Keratinocyte (primary cell): ENCODE measurements around the gene TMA7. TPM values are rescaled to one million over a fixed set of nuclear protein-coding genes. Genes with fewer than 3 reads are reported as not detected.
A peak's percentile ranks its signal among the peaks of the same experiment; 100 is the strongest.

ENCODE experiments used
- DNase-seq: peaks from one replicate; pipeline ENCODE4 v3.0.0-alpha.2; 2011; ENCODE audit warnings: low read depth, missing footprints, low spot score
- FAIRE-seq: peaks from 2 replicates; lab custom pipeline; 2011; peaks lifted over from hg19 to GRCh38; lab: Jason Lieb, UNC
- H2AFZ ChIP-seq: 2 replicates; pipeline ENCODE4 v1.6.0; 2012; ENCODE audit warnings: low read length, control low read depth, inconsistent platforms; ENCODE audit not compliant: control insufficient read depth
- H3K27ac ChIP-seq: 2 replicates; pipeline ENCODE4 v1.5.1; 2011; ENCODE audit warnings: low read length; ENCODE audit not compliant: control insufficient read depth, insufficient read depth
- H3K27me3 ChIP-seq: 3 replicates; pipeline ENCODE4 v1.6.0; 2011; ENCODE audit warnings: low read length; ENCODE audit not compliant: control insufficient read depth, insufficient read depth; ENCODE audit errors: extremely low read depth
- H3K36me3 ChIP-seq, 2 experiments: 2 replicates in 1 of 2; 3 replicates in 1 of 2; pipeline ENCODE4 v1.5.1; 2011; ENCODE audit warnings: low read length in 2 of 2, mild to moderate bottlenecking in 1 of 2; ENCODE audit not compliant: control insufficient read depth in 2 of 2, insufficient read depth in 2 of 2; ENCODE audit errors: extremely low read depth in 1 of 2
- H3K4me1 ChIP-seq: 3 replicates; pipeline ENCODE4 v1.5.1; 2011; ENCODE audit warnings: low read length; ENCODE audit not compliant: control insufficient read depth, insufficient read depth; ENCODE audit errors: extremely low read depth
- H3K4me2 ChIP-seq: 3 replicates; pipeline ENCODE4 v1.6.0; 2011; ENCODE audit warnings: low read depth, low read length; ENCODE audit not compliant: control insufficient read depth, insufficient read depth; ENCODE audit errors: extremely low read depth
- H3K4me3 ChIP-seq, 3 experiments: fragments of 200-600 bp in 1 of 3; sonication (generic) in 1 of 3; 2 replicates in 2 of 3; 3 replicates in 1 of 3; pipeline ENCODE4 v1.5.1; 2011 to 2016; ENCODE audit warnings: low read length in 3 of 3, mild to moderate bottlenecking in 3 of 3, control low read depth in 2 of 3, inconsistent platforms in 1 of 3, low read depth in 1 of 3, mixed read lengths in 1 of 3, mixed run types in 1 of 3, moderate library complexity in 1 of 3; ENCODE audit not compliant: control insufficient read depth in 2 of 3, insufficient read depth in 2 of 3; ENCODE audit errors: extremely low read depth in 1 of 3
- H3K79me2 ChIP-seq: 2 replicates; pipeline ENCODE4 v1.6.0; 2012; ENCODE audit warnings: low read length; ENCODE audit not compliant: control insufficient read depth, insufficient read depth
- H3K9ac ChIP-seq: 3 replicates; pipeline ENCODE4 v1.6.0; 2011; ENCODE audit warnings: low read length; ENCODE audit not compliant: control insufficient read depth, insufficient read depth; ENCODE audit errors: extremely low read depth
- H3K9me1 ChIP-seq: 3 replicates; pipeline ENCODE4 v1.6.0; 2011; ENCODE audit warnings: low read length; ENCODE audit not compliant: control insufficient read depth, insufficient read depth; ENCODE audit errors: extremely low read depth
- H3K9me3 ChIP-seq: 2 replicates; pipeline ENCODE4 v1.5.1; 2012; ENCODE audit warnings: low read depth, low read length; ENCODE audit not compliant: control insufficient read depth
- H4K20me1 ChIP-seq: 3 replicates; pipeline ENCODE4 v1.6.0; 2011; ENCODE audit warnings: low read length; ENCODE audit not compliant: control insufficient read depth, insufficient read depth; ENCODE audit errors: extremely low read depth
- EZH2 ChIP-seq: IDR thresholded peaks from one replicate; pipeline ENCODE4 v1.6.1; 2012; ENCODE audit warnings: inconsistent platforms, mild to moderate bottlenecking, low read length, moderate library complexity
- dilution Hi-C: fragments of 300-500 bp; cut with MboI; formaldehyde crosslinking; loops from one replicate; pipeline ENCODE4 v1.7.0; 2020; ENCODE audit warnings: low sequenced_read_pairs; ENCODE audit not compliant: extremely low pct_ligation_motif_present
- polyA plus RNA-seq, 5 experiments: library from polyadenylated mRNA; depleted of rRNA in 3 of 5; stranded (reverse) in 3 of 5; stranded (forward) in 1 of 5; unstranded in 1 of 5; fragments of >200 nt; gene quantifications; 1 replicate in 1 of 5; 2 replicates in 3 of 5; 3 replicates in 1 of 5; pipeline versions ENCODE4 v1.2.1 to v1.2.3, GENCODE V29; 2011 to 2012; ENCODE audit warnings: missing spikeins in 2 of 5, low read depth in 1 of 5, low replicate concordance in 1 of 5
- TF ChIP-seq, protein P1 (sequence below), 3 experiments: IDR thresholded peaks in 1 of 3; conservative IDR thresholded peaks in 1 of 3; optimal IDR thresholded peaks in 1 of 3; 2 replicates in 2 of 3; 3 replicates in 1 of 3; pipeline versions ENCODE3 to v1.5.1; 2011; ENCODE audit warnings: low read length in 3 of 3, mild to moderate bottlenecking in 3 of 3, moderate library complexity in 2 of 3, control low read depth in 1 of 3, inconsistent platforms in 1 of 3; ENCODE audit not compliant: insufficient read depth in 2 of 3; ENCODE audit errors: extremely low read depth in 1 of 3

TMA7 gene
- polyA plus RNA-seq, 1 donor (not counting 4 experiments of a cell fraction or from before 2014, with no cell fraction given), result 418 TPM

DNA sequence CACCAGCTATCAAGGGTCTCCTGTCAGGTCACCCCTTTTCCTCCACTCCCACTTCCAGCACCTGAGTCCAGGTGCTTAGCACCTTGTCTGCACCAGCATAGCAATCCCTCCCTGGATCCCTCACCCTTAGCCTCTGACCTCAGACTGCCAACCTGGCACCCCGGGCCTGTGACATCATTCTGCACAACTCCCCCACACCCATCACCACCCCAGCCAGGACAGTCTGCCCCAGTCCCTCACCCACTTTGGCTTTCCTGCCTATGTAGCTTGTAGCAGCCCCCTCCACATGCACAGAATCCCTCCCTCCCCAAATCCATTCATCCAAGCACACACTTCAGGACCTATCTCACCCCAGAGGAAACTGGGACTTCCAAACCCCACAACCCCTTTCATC is 9.4 kb upstream of the TMA7 start:
- Histone ChIP-seq H3K9me3 (no peaks in the 10 kb centered on the region), H3K79me2 (peaks cover 37% of the 10 kb centered on the region), H3K27me3 (no peaks in the 10 kb centered on the region), H2AFZ (no peak overlapping the region), H3K9me1 (no peaks in the 10 kb centered on the region), H4K20me1 (peaks cover 5% of the 10 kb centered on the region), H3K9ac (peak overlapping the region; percentile 79), H3K4me3 (peak overlapping the region; percentile 63 to 67 (median 66)), H3K27ac (peak overlapping the region; percentile 83), H3K4me2 (peak overlapping the region; percentile 83), H3K36me3 (peaks cover 4 to 27% of the 10 kb centered on the region in 2 experiments), H3K4me1 (peaks cover 83% of the 10 kb centered on the region)
- no peak for DNase-seq
- no peak for FAIRE-seq
- TF ChIP-seq EZH2, result no peak
- TF ChIP-seq, protein P1, sequence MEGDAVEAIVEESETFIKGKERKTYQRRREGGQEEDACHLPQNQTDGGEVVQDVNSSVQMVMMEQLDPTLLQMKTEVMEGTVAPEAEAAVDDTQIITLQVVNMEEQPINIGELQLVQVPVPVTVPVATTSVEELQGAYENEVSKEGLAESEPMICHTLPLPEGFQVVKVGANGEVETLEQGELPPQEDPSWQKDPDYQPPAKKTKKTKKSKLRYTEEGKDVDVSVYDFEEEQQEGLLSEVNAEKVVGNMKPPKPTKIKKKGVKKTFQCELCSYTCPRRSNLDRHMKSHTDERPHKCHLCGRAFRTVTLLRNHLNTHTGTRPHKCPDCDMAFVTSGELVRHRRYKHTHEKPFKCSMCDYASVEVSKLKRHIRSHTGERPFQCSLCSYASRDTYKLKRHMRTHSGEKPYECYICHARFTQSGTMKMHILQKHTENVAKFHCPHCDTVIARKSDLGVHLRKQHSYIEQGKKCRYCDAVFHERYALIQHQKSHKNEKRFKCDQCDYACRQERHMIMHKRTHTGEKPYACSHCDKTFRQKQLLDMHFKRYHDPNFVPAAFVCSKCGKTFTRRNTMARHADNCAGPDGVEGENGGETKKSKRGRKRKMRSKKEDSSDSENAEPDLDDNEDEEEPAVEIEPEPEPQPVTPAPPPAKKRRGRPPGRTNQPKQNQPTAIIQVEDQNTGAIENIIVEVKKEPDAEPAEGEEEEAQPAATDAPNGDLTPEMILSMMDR (optimal IDR thresholded peaks at IDR 0.05 in 1 of 3, IDR thresholded peaks at IDR 0.05 in 1 of 3, conservative IDR thresholded peaks at IDR 0.05 in 1 of 3; ENCODE audit: extremely low read depth in 1 of 3, insufficient read depth in 2 of 3, low read length in 3 of 3), result no peak
- dilution Hi-C loops, result loop anchor here (25.0 kb wide), 1 partner anchor 168 kb away; no protein-coding TSS in a partner anchor

DNA sequence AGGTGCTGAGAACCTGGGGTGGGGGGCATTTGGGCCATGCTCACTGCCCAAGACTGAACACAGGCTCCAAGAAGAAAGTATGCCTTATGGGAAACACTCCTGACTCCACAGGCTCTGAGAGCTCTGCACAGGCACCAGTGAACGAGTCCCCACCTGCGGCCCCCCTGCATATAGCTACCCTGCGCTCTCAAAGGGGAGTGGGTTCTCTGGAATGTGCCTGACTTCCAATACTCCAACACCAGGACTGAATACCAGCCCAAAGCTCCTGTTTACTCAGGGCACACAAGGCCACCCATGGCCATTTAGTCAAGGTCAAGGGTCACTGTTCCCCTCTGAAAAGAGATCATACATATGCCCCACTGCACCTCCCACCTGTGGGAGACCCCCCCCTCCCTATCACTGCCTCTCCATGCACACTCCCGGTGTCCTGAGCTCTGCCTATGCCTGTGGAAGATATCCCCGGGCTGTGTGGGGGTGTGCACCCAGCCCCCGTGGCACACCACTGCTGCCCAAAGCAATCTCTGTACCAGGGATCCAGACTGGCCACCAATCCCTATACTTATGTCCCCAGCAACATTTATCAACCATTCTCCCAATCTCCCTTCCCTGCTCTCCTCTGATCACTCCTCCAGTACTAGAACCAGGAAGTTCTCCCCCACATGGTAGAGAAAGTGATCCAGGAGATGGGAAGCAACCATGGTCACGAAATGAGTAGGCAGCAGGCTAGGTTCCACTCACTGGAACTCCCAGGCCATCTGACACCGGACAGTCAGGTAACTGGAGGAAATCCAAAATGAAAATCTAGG is 8.6 kb upstream of the TMA7 start:
- Histone ChIP-seq H3K9me1 (no peaks in the 10 kb centered on the region), H3K9ac (no peak overlapping the region), H3K36me3 (peaks cover 4 to 27% of the 10 kb centered on the region in 2 experiments), H3K4me3 (no peak overlapping the region), H2AFZ (no peak overlapping the region), H3K9me3 (no peaks in the 10 kb centered on the region), H3K79me2 (peaks cover 30% of the 10 kb centered on the region), H4K20me1 (no peaks in the 10 kb centered on the region), H3K4me1 (peaks cover 78% of the 10 kb centered on the region), H3K27me3 (no peaks in the 10 kb centered on the region), H3K4me2 (peak overlapping the region; percentile 83), H3K27ac (peak overlapping the region; percentile 83)
- FAIRE-seq, result peak; percentile 13
- DNase-seq, result no peak
- TF ChIP-seq EZH2, result no peak
- TF ChIP-seq, protein P1 (optimal IDR thresholded peaks at IDR 0.05 in 1 of 3, IDR thresholded peaks at IDR 0.05 in 1 of 3, conservative IDR thresholded peaks at IDR 0.05 in 1 of 3; ENCODE audit: extremely low read depth in 1 of 3, insufficient read depth in 2 of 3, low read length in 3 of 3), result no peak
- dilution Hi-C loops, result loop anchor here (25.0 kb wide), 1 partner anchor 169 kb away; no protein-coding TSS in a partner anchor
